Coronary artery (tissue), 2 donors: Measurements from ENCODE around the gene FCER1G.

Source experiments
- DNase-seq: peaks from one replicate; pipeline ENCODE4 v3.0.0-alpha.2; 2017; ENCODE audit warnings: low spot score
- H3K27ac ChIP-seq, 2 donors: fragments of 200-600 bp; sonication (generic); one replicate each; pipeline ENCODE4 v1.5.1; 2016 to 2019
- H3K4me3 ChIP-seq: fragments of 200-600 bp; sonication (generic); 2 replicates; pipeline ENCODE4 v1.5.1; 2016; ENCODE audit warnings: mild to moderate bottlenecking, moderate library complexity
- CTCF ChIP-seq: fragments of 200-600 bp; sonication (generic); IDR thresholded peaks from one replicate; pipeline ENCODE4 v1.5.1; 2019; ENCODE audit warnings: antibody characterized with exemption

Gene FCER1G

DNA sequence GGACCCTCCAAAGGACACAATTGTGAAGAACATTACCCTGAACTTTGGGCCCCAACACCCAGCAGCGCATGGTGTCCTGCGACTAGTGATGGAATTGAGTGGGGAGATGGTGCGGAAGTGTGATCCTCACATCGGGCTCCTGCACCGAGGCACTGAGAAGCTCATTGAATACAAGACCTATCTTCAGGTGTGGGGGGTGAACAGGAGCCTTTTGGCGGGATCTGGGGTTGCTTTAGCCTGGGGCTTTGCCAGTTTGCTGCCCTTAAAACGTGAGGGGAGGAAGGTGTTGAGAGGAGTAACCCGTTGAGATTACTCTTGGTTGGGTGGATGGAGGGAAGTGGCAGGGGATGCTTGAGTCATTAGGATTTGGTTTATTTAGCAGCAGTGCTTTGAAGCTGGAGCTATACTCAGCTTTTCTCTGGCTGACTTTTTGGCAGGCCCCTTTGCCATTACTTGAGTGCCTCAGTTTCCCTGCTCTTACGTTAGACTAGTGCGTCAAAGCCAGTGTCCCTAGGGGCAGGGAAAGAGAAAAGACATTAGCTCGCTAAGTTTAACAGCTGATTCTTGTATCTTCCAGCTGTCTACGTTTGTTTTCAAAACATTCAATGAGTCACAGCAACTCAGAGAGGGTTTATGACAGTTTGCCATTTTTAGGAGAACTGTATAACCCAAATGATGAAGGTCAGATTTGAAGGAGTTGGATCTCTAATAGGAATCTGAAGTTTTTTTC lies 8.5 kb upstream of the FCER1G start:
- DNase-seq, result no peak
- Histone ChIP-seq H3K4me3 (peak overlapping the region; percentile 50), H3K27ac (peak overlapping the region; percentile 68 to 91)
- no peak for TF ChIP-seq CTCF

DNA sequence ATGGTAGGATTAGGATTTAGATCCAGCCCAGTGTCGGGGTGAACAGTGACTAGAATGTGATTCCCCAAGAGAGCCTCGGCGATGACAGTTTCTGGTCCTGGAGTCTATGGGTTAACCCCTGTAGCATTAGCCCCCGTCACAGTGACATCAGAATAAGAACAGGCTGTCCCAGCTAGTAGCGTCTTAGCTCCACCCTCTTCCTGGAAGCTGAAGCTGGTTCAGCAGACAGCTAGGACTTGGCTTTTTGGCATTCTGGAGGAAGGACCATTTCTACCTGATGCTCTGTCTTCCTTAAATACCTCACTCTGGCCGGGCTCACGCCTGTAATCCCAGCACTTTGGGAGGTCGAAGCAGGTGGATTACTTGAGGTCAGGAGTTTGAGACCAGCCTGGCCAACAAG lies 7.9 kb upstream of the FCER1G start:
- DNase-seq, result peak; percentile 89
- peak overlapping the region; percentile 68 to 91 for H3K27ac ChIP-seq
- H3K4me3 ChIP-seq, result peak overlapping the region; percentile 50
- TF ChIP-seq CTCF, result no peak

GRCh38 chr1:161209790-161210409 lies 5.2 kb upstream of the FCER1G start:
- H3K4me3 ChIP-seq, result no peak overlapping the region
- peak overlapping the region in 1 of 2 donors; percentile 46 for H3K27ac ChIP-seq
- no peak for DNase-seq
- peak; percentile 83 for TF ChIP-seq CTCF

DNA sequence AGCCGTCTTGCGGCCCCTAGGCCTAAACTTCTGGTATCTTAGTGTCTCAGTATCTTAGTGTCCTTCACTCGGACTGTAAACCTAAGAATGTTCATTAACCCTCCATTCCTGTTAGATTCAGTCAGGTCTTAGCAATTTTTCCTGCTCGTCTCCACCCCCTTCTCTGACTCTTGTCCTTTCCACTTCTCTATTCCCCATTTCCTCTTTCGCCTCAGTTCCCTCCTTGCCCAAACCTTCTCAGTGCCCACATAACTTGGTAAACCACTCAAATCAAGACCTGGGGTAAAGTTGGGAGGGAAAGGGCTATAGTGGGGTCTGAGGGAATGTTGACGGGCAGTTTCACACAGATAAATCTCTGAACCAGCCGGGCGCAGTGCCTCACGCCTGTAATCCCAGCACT lies 726 bp upstream of the FCER1G start:
- no peak overlapping the region for H3K4me3 ChIP-seq
- no peak for TF ChIP-seq CTCF
- DNase-seq, result no peak
- peak overlapping the region in 1 of 2 donors; percentile 63 for H3K27ac ChIP-seq

- Histone ChIP-seq H3K27ac (peak overlapping the region; percentile 80 to 94), H3K4me3 (peak overlapping the region; percentile 64)
- TF ChIP-seq CTCF, result no peak
- DNase-seq, result no peak
Measured at GRCh38 chr1:161216945-161217712, 2.0 kb downstream of the FCER1G start.

GRCh38 chr1:161217831-161218230 lies 2.7 kb downstream of the FCER1G start:
- H3K27ac ChIP-seq, result peak overlapping the region; percentile 80 to 94
- TF ChIP-seq CTCF, result no peak
- H3K4me3 ChIP-seq, result peak overlapping the region; percentile 47
- DNase-seq, result no peak
